HG02642 (cell line): ENCODE measurements around the gene DCHS2.

ENCODE experiments used
- ATAC-seq: cut with Tn5 transposase; IDR thresholded peaks from one replicate; pipeline ENCODE4 v1.9.1; 2021; ENCODE audit warnings: mild to moderate bottlenecking; ENCODE audit not compliant: unreplicated experiment, poor library complexity

The DCHS2 gene

GRCh38 chr4:154456240-154456639 is 35.4 kb downstream of the DCHS2 start:
- no peak for ATAC-seq

DNA sequence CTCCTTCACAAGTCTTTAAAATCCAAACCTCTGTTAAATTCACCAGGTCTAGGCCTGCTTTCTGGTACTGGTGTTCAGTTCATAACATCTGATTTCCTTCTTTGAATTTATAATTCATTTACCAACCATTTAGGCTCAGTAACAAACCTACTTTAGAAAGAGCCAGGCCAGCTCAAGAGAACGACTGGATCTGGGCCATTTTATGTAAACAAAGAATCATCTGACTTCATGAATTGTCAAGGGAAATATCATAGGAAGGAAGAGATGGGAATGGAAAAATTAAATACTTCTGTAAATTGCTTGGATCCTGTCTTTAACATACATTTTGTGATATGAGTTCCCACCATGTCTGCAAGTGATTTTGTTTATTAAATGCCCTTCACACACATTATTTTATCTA is 36.5 kb downstream of the DCHS2 start:
- ATAC-seq = no peak

GRCh38 chr4:154454710-154455109 is 36.9 kb downstream of the DCHS2 start:
- no peak for ATAC-seq

DNA sequence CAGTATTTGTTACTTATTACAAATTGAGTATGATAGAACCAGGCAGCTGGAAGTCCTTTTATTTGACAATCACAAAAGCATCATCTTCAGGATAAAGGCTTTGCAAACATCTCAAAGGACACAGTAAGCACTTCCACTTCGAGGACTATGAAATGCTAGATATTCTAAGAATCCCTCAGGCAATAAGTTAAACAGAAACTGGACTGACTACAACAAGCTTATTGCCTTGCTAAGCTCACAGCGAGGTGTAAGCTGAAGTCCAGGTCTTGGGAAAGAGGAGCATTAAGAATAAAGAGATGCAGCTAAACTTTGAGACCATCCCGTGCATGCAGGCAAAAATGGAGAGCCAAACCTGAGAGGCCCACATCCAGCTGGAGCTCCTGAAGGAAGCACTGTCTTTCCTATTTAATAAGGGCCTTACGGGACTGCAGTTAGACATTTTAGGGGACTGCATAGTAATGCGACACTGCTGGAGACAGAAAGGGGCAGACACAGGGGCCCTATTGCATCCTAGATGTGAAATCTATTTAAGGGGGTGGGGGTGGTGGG is 38.7 kb downstream of the DCHS2 start:
- ATAC-seq = no peak

GRCh38 chr4:154450966-154451365 is 40.6 kb downstream of the DCHS2 start:
- ATAC-seq = no peak

- ATAC-seq = no peak
Observed at GRCh38 chr4:154444958-154445357, 46.6 kb downstream of the DCHS2 start.

- ATAC-seq = no peak
Observed at GRCh38 chr4:154441982-154442381, 49.6 kb downstream of the DCHS2 start.

DNA sequence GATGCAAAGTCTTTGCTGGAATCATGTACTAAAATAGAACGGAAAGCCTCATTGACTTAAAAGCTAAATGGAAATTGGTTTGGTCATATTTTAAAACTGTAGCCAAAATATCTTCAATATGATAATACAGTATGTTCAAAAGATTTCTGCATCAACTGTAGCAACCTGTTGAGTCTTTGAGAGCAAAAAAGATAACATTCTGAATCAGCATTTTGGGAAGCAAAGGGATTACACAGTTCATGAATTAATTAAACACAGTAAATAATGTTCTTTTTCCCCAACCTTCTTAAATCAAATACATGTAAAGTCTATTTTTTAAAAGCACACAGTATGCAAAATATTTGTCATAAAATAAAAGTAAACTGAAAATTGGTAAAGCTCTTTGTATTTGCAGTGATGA is 50.5 kb downstream of the DCHS2 start:
- ATAC-seq = no peak

- no peak for ATAC-seq
Observed at GRCh38 chr4:154439224-154439623, 52.4 kb downstream of the DCHS2 start.

- ATAC-seq = no peak
Observed at GRCh38 chr4:154435895-154436294, 55.7 kb downstream of the DCHS2 start.

GRCh38 chr4:154433543-154433942 is 58.1 kb downstream of the DCHS2 start:
- ATAC-seq = no peak

DNA sequence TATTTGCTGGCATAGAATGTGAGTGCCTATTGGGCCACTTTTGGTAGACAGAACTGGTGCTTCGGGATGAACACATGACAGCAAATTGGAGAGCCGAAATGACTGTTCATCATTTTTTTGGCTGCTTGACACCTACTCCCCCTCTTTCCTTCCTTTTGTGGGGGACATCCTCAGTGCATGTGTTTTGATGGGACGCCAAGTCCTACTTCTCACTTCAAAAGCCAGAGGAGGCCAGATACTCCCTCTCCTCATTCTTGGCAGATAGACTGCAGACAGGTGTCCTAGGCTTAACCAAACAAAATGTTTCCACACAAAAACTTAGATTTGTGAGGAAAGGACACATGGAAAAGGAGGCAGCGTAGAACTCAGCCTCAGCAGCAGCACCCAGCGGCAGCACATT is 62.4 kb downstream of the DCHS2 start:
- ATAC-seq = no peak

DNA sequence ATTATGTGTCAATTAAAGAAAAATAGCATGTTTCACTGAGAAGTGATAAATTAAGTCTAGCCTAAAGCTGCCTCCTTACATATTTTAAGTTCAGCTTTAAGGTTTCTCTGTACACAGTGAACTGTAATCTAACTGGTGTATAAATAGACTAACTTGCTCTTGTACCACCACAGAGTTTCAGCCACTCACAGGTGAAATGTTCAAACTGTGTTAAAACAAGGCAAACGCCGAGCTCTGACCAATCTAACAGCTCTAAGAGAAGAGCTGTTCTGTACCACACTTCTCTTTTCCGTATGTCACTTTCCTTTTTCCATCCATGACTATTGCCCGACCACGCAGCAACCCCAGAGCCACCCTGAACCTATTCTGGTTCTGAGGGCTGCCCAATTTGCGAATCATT is 64.5 kb downstream of the DCHS2 start:
- no peak for ATAC-seq

DNA sequence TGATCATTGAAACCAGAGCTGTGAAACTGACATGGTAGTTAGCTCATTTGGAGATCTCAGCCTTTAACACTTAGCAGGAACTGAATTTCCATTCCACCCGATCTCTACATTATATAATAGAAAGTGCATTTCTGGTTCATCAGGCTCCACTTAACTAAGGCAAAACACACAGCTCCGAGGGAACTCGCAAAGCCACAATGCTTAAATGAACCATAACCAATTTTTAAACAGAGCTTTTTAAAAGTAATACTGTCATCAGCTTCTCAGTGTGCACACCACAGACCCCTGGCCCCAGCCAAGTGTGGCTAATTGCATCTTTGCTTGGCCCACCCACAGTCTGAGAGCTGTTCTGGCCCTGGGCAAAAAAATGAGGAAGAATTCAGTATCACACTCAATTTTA is 66.1 kb downstream of the DCHS2 start:
- no peak for ATAC-seq

DNA sequence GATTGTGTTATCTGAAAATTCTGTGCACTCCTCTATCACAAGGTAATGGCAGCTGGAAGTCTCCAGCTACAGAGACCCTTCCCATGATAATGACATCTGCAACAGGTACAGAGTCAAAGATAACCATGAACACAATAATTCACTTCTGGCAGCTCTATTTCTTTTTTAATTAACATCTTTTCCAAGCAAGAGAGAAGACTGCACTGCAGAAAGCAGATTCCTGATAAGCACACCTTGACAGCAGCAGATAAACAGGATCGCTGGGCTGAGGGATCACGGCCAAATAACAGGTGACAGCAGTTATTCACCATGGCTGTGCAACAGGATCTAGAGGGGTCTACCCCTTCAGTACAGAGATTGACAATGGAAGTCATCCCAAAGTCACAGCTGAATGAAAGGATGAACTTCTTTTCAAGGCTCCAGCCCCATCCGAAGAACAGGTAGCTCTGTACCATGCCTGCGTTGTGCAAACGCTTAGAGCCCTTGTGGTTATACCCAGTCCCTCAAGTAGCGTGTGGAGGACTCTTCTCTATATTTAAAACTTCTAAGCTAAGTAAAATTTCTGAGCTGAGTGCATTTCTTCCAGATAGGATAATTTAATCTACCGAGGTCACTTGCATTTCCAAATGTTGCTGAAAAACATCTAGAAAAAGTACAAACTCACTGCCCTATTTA is 66.7 kb downstream of the DCHS2 start:
- no peak for ATAC-seq

- no peak for ATAC-seq
Observed at GRCh38 chr4:154422152-154422551, 69.4 kb downstream of the DCHS2 start.

DNA sequence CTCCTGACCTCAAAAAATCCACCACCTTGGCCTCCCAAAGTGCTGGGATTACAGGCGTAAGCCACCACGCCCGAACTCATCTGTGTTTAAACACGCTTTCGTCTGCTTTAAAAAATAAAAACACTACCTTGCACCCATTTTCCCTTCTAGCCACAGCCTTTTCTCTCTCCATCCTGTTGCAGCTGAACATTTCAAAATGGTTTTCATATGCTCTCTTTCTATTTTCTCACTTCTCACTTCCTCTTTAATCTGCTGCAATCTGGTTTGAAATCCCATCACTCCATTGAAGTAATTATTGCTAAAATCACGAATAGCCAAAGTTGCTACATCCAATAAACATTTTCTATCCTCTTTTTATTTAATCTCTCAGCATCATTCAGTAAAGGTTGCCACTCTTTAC is 70.0 kb downstream of the DCHS2 start:
- no peak for ATAC-seq

DNA sequence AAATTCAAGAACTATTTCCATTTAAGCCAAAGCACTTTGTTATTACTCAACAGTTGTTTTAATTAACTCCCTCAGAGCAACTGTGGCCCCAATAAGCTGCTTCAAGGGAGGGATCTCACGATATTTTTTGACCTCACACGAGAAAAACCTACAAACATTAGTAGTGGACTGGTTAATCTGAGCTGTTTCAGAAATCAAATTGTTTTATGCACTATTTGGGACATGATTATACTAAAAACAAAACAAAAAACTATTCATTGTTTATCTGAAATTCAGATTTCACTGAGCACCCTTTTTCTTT is 74.3 kb downstream of the DCHS2 start:
- peak; percentile 14 for ATAC-seq

DNA sequence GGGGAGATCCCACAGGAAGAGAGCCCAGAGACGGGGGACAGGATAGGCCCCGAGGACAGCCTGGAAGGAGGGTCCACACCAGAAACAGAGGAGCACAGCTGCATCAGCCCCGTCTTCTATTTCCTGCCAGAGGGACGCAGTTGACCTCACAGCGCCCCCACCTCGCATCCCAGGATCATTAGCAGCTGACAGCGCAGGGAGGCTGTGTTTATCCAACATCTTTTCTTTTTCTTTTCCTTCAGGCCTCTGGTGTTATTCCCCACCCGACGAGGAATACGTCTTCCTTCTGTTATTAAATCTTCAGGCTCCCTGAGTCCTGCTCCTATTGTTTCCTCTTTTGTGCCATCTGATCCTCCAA is 75.4 kb downstream of the DCHS2 start:
- ATAC-seq = peak; percentile 33

DNA sequence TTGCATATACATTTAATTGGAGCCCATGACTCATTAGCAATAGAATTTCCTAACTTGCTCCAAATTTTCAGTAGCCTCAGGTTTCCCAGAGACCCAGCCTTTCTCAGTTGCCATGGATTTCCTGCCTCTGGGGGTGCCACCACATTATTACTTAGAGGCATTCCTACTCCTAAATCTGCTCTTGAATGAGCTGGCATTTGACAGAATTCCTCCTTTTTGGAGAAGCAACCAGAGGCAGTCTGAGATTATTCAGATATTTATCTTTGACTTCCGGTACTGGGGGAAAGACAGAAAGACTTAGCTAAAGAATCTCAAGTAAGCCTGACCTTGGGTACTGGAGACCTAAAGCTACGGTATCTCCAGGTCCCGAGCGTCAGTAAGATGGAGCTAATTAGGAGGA is 76.3 kb downstream of the DCHS2 start:
- no peak for ATAC-seq

- ATAC-seq = no peak
Observed at GRCh38 chr4:154414796-154415195, 76.8 kb downstream of the DCHS2 start.

DNA sequence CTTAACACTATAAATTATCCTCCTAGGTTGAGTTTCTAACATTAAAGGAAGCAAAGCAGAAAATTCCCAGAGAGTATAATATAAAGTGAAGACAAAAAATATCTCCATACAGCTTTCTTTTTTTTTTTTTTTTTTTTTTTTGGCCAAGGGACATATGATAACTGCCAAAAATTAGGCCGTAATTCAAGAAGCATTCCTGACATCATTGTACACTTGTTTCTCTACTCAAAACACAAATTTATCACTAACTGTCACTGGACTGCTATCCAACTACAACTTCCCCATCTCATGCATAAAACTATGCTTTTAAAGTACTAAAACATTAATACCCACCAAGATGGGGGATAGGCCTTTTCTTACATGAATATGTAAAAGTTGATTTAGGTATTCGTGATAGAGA is 77.2 kb downstream of the DCHS2 start:
- ATAC-seq = no peak

GRCh38 chr4:154407443-154407842 is 84.2 kb downstream of the DCHS2 start:
- no peak for ATAC-seq
